ENCODE results near the gene LRIG3. TPM values are rescaled to one million over a fixed set of nuclear protein-coding genes. Genes with fewer than 3 reads are reported as not detected.

LRIG3 gene
- polyA plus RNA-seq, 6 donors from 2014 or later = not detected

- H3K4me3 Mint-ChIP-seq = no peak overlapping the region
- DNase-seq (no peak), ATAC-seq (ENCODE audit: low read depth in 2 of 2) (no peak)
- no peaks in the 10 kb centered on the region for H3K36me3 Mint-ChIP-seq
- H3K9me3 Mint-ChIP-seq = peaks cover 0 to 9% (median 0%) of the 10 kb centered on the region in 7 donors
- peaks cover 22 to 24% (median 22%) of the 10 kb centered on the region in 3 donors for H3K27me3 Mint-ChIP-seq
- H3K4me1 Mint-ChIP-seq = peaks cover 0 to 5% (median 0%) of the 10 kb centered on the region in 3 donors
- H3K27ac Mint-ChIP-seq = no peak overlapping the region
These were observed 4.9 kb upstream of the LRIG3 start for GRCh38 chr12:58925111-58925611.

GRCh38 chr12:58924652-58925051 lies 4.3 kb upstream of the LRIG3 start:
- no peak overlapping the region for H3K4me3 Mint-ChIP-seq
- peaks cover 0 to 9% (median 0%) of the 10 kb centered on the region in 7 donors for H3K9me3 Mint-ChIP-seq
- no peaks in the 10 kb centered on the region for H3K36me3 Mint-ChIP-seq
- H3K4me1 Mint-ChIP-seq = peaks cover 0 to 5% (median 0%) of the 10 kb centered on the region in 3 donors
- ATAC-seq (ENCODE audit: low read depth in 2 of 2) = no peak
- no peak overlapping the region for H3K27ac Mint-ChIP-seq
- no peak for DNase-seq
- H3K27me3 Mint-ChIP-seq = peaks cover 22 to 24% (median 24%) of the 10 kb centered on the region in 3 donors

GRCh38 chr12:58923781-58924180 lies 3.5 kb upstream of the LRIG3 start:
- peaks cover 0 to 9% (median 0%) of the 10 kb centered on the region in 3 donors for H3K4me1 Mint-ChIP-seq
- no peak for DNase-seq
- no peak overlapping the region for H3K27ac Mint-ChIP-seq
- no peak overlapping the region for H3K4me3 Mint-ChIP-seq
- no peaks in the 10 kb centered on the region for H3K36me3 Mint-ChIP-seq
- H3K9me3 Mint-ChIP-seq = peaks cover 0 to 9% (median 0%) of the 10 kb centered on the region in 7 donors
- H3K27me3 Mint-ChIP-seq = peaks cover 23 to 29% (median 24%) of the 10 kb centered on the region in 3 donors
- no peak for ATAC-seq (ENCODE audit: low read depth in 2 of 2)

- H3K27ac Mint-ChIP-seq = no peak overlapping the region
- H3K36me3 Mint-ChIP-seq = no peaks in the 10 kb centered on the region
- DNase-seq = no peak
- peaks cover 0 to 9% (median 0%) of the 10 kb centered on the region in 3 donors for H3K4me1 Mint-ChIP-seq
- H3K4me3 Mint-ChIP-seq = no peak overlapping the region
- ATAC-seq (ENCODE audit: low read depth in 2 of 2) = no peak
- H3K9me3 Mint-ChIP-seq = peaks cover 0 to 9% (median 0%) of the 10 kb centered on the region in 7 donors
- H3K27me3 Mint-ChIP-seq = peaks cover 28 to 38% (median 32%) of the 10 kb centered on the region in 3 donors
These were observed 2.5 kb upstream of the LRIG3 start for GRCh38 chr12:58922849-58923248.

- Mint-ChIP-seq H3K36me3 (no peaks in the 10 kb centered on the region), H3K4me1 (peaks cover 0 to 9% (median 0%) of the 10 kb centered on the region in 3 donors), H3K27me3 (peaks cover 32 to 46% (median 37%) of the 10 kb centered on the region in 3 donors), H3K4me3 (peak overlapping the region in 2 of 8 donors; percentile 32 to 82), H3K9me3 (peaks cover 0 to 9% (median 0%) of the 10 kb centered on the region in 7 donors), H3K27ac (no peak overlapping the region)
- ATAC-seq (ENCODE audit: low read depth in 2 of 2) (no peak), DNase-seq (no peak)
These were observed 907 bp upstream of the LRIG3 start for GRCh38 chr12:58920961-58921861.

- DNase-seq (no peak), ATAC-seq (ENCODE audit: low read depth in 2 of 2) (no peak)
- H3K27ac Mint-ChIP-seq = no peak overlapping the region
- peaks cover 0 to 9% (median 0%) of the 10 kb centered on the region in 7 donors for H3K9me3 Mint-ChIP-seq
- H3K27me3 Mint-ChIP-seq = peaks cover 25 to 46% (median 36%) of the 10 kb centered on the region in 3 donors
- H3K4me3 Mint-ChIP-seq = peak overlapping the region in 5 of 8 donors; percentile 8 to 65 (median 32)
- no peaks in the 10 kb centered on the region for H3K36me3 Mint-ChIP-seq
- H3K4me1 Mint-ChIP-seq = peaks cover 0 to 9% (median 0%) of the 10 kb centered on the region in 3 donors
These were observed 838 bp downstream of the LRIG3 start for GRCh38 chr12:58919231-58920101.

- Mint-ChIP-seq H3K4me3 (peak overlapping the region in 1 of 8 donors; percentile 31), H3K9me3 (peaks cover 0 to 9% (median 0%) of the 10 kb centered on the region in 7 donors), H3K27me3 (peaks cover 25 to 46% (median 29%) of the 10 kb centered on the region in 3 donors), H3K36me3 (no peaks in the 10 kb centered on the region), H3K27ac (no peak overlapping the region), H3K4me1 (peaks cover 0 to 9% (median 0%) of the 10 kb centered on the region in 3 donors)
- ATAC-seq (ENCODE audit: low read depth in 2 of 2) (no peak), DNase-seq (no peak)
These were observed 1.8 kb downstream of the LRIG3 start for GRCh38 chr12:58918469-58918844.

GRCh38 chr12:58917699-58918468 lies 2.4 kb downstream of the LRIG3 start:
- DNase-seq (no peak), ATAC-seq (ENCODE audit: low read depth in 2 of 2) (no peak)
- no peaks in the 10 kb centered on the region for H3K36me3 Mint-ChIP-seq
- peaks cover 0 to 9% (median 0%) of the 10 kb centered on the region in 3 donors for H3K4me1 Mint-ChIP-seq
- no peak overlapping the region for H3K4me3 Mint-ChIP-seq
- H3K9me3 Mint-ChIP-seq = peaks cover 0 to 5% (median 0%) of the 10 kb centered on the region in 7 donors
- H3K27me3 Mint-ChIP-seq = peaks cover 19 to 41% (median 25%) of the 10 kb centered on the region in 3 donors
- H3K27ac Mint-ChIP-seq = no peak overlapping the region

GRCh38 chr12:58916921-58917511 lies 3.3 kb downstream of the LRIG3 start:
- Mint-ChIP-seq H3K36me3 (no peaks in the 10 kb centered on the region), H3K9me3 (peaks cover 0 to 3% (median 0%) of the 10 kb centered on the region in 7 donors), H3K27me3 (peaks cover 11 to 35% (median 18%) of the 10 kb centered on the region in 3 donors), H3K4me3 (no peak overlapping the region), H3K27ac (no peak overlapping the region), H3K4me1 (peaks cover 0 to 9% (median 0%) of the 10 kb centered on the region in 3 donors)
- ATAC-seq (ENCODE audit: low read depth in 2 of 2) = no peak
- DNase-seq = no peak

- peaks cover 11 to 33% (median 15%) of the 10 kb centered on the region in 3 donors for H3K27me3 Mint-ChIP-seq
- no peak overlapping the region for H3K27ac Mint-ChIP-seq
- DNase-seq (no peak), ATAC-seq (ENCODE audit: low read depth in 2 of 2) (no peak)
- H3K4me3 Mint-ChIP-seq = no peak overlapping the region
- H3K36me3 Mint-ChIP-seq = no peaks in the 10 kb centered on the region
- H3K9me3 Mint-ChIP-seq = peaks cover 0 to 5% (median 0%) of the 10 kb centered on the region in 7 donors
- peaks cover 0 to 9% (median 0%) of the 10 kb centered on the region in 3 donors for H3K4me1 Mint-ChIP-seq
These were observed 4.1 kb downstream of the LRIG3 start for GRCh38 chr12:58916161-58916621.

GRCh38 chr12:58915634-58916033 lies 4.7 kb downstream of the LRIG3 start:
- ATAC-seq (ENCODE audit: low read depth in 2 of 2) = no peak
- peaks cover 0 to 5% (median 0%) of the 10 kb centered on the region in 3 donors for H3K4me1 Mint-ChIP-seq
- H3K27ac Mint-ChIP-seq = no peak overlapping the region

GRCh38 chr12:58915037-58915436 lies 5.3 kb downstream of the LRIG3 start:
- DNase-seq = no peak
- no peak for ATAC-seq (ENCODE audit: low read depth in 2 of 2)
- Mint-ChIP-seq H3K27ac (no peak overlapping the region), H3K4me1 (peaks cover 0 to 4% (median 0%) of the 10 kb centered on the region in 3 donors), H3K36me3 (no peaks in the 10 kb centered on the region), H3K27me3 (peaks cover 11 to 24% (median 13%) of the 10 kb centered on the region in 3 donors), H3K4me3 (no peak overlapping the region), H3K9me3 (peaks cover 0 to 6% (median 0%) of the 10 kb centered on the region in 7 donors)

More at GRCh38 chr12:58915634-58916033, 4.7 kb downstream of the LRIG3 start:
- DNase-seq = no peak
- Mint-ChIP-seq H3K27me3 (peaks cover 11 to 29% (median 13%) of the 10 kb centered on the region in 3 donors), H3K36me3 (no peaks in the 10 kb centered on the region), H3K9me3 (peaks cover 0 to 5% (median 0%) of the 10 kb centered on the region in 7 donors), H3K4me3 (no peak overlapping the region)

Data from naive B cell (primary cell).